ENCODE measurements around the gene POU3F3.

The POU3F3 gene

DNA sequence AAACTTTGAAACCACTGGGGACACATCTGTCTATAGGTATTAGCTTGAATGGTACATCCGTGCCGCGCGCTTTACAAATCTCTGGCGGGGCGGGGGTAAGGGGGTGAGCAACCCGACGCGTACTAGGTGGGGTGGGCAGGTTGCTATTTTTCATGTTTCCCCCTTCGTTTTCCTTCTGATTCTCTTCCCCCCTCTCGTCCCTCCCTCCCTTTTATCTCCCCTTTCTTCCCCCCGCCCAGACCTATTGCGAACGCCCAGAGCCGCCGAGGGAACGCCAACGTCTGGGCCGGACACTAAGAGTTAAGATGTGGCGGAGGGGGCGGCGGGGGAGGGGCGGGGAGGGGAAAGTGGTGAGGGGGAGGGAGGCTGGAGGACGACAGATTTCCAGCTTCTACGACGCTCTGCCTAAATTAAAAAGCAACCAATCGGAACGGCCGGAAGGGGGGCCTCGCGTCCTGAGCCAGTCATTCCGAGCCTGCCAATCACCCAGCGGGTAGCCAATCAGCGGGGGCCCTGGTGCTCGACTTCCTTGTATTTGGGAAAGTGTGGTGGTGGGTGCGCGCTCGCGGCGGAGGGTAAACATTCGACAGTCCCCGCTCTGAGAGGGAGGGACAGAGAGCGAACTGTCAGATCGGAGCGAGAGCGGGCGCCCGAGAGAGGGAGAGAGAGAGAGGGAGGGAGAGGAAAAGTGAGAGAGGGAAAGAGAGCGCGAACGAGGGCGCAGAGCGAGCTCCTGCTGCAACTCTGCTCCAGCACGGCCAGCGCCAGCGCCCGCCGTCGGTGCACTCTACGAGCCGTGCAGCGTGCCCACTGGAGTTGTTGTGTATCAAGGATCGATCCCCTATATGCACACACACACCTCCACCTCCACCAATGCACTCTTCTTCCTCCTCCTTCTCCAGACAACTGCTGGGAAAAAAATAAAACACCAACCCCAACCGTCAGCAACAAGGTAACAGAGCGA, at the start of gene POU3F3:
Gene POU3F3 (plus strand): TSS at position 582 of the 964 bp plus-strand sequence. CDS start 1,396 bp downstream, outside the sequence.
- no peak for DNase-seq

DNA sequence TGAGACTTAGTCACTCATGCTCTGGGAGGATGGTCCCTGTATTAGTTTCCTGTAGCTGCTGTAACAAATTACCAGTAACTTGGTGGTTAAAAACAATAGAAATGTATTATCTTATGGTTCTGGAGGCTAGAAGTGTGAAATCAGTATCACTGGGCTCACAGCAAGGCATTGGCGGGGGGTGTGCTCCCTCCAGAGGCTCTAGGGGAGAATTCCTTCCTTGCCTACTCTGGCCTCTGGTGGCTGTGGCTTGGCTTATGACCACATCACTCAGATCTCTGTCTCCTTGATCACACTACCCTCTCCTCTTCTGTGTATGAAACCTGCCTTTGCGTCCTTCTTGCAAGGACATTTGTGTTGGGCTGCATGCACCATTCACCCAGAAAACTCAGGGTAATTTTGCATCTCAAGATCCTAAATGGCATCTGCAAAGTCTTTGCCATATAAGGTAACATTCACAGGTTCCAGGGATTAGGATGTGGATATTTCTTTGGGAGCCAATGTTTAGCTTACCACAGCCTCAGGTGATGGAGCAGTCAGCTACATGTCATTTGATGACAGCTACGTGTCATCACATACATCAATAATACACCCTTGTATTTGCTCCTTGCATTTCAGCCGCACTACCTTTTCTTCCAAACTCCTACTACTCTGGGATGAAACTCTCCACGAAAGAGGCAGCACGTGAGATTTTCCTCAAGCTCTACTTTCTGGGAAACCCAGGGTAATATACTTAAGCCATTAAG, 49.6 kb upstream of the POU3F3 start:
- no peak for DNase-seq

DNA sequence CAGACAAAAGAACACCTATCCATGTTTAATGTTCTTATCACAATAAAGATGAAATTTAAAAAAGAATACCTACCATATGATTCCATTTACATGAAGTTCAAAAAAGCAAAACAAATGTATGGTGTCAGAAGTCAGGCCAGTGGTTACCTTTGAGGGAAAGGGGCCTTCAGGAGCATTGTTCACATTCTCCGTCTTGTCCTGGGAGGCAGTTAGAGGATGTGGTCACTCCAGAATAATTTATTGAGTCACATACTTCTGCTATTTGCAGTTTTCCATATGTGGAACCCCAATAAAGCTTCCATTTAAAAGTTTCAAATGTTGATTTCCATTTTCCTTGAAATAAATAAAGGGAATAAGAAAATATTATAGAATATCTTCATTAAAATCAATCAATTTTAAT, 41.6 kb upstream of the POU3F3 start:
- no peak for DNase-seq

DNA sequence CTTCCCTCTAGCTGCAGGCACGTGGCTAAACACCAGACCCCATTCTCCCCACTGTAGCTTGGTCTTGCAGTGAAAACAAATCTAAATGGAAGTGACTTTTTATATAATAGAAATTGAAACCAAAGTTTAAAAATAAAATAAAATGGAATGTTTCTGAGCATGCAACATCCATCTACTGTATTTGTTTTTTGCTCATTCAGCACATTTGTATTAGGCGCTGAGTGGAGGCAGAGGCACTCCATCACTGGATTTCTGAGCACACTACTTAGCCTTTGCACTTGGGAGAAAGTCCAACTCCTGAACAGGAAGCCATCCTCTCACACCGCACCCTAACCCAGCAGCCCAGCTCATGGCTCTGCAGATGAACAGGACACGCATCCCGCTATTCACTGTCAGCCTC, 37.8 kb upstream of the POU3F3 start:
- DNase-seq: no peak

DNA sequence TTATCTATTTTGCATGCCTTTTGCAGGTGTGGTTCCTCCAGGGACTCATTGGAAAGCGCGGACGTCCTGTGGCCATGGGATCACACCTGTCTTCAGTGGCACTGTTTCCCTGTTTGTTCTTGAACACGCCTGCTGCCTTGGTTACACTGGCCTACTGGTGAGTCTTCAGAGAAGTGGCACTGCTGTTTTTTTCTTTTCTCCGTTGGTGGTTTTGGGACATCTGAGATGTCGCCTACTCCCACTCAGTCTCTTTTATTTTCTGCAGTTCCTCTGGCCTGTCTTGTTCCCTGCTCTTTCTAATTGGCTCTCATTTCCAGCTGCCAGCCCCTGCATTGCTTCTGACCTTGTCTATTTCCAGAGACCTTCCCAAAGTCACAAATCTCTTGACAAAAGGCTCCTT, 35.7 kb upstream of the POU3F3 start:
- DNase-seq: no peak

DNA sequence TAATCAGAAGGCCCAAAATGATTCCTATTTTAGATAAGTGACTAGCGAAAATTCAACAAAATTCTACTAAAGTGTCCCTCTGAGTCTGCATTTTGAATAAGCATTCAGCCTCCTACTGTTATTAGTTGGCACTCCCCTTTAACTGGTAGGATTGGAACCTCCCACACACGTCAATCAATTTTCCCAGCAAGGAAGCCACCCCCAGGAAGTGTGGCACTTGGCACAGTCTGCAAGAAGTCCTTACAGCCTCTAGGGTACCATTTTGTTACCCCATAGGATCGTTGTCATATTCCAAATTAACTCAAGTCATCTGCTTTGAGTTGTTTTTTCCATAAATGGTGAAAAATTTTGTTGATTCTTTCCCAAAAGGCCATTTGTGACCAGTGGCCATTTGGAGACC, 33.8 kb upstream of the POU3F3 start:
- DNase-seq: no peak

DNA sequence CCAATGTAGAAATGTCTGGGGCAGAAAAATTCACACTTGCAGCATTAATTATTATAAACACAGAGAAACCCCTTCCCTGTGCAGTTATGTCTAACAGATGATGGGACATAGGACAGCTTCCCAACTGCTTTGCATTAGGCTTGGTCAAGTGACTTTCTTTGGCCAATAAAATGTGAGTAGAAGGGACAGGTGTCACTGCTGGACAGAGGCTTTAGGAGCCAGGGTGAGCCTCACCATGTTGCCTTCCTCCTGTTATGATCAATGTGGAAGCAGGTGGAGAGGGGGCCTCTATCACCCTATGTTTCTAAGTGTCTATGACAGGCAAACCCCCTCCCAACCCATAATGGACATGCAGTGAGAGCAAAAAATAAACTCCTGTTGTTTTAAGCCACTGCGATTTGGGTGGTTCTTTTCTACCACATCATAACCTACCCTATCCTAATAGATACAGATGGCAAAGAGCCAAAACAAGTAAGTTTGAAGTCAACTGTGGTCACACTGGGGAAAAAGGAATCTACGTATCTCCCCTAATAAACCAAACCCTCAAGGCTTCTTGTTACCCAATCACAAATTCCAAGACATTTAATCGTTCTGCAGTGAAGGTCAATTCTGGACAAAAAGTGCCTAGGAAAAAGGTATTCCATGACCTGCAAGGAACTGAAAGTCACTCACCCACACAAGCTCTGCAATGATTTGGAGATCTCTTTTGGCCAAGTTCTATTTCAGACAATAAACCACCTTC, 28.6 kb upstream of the POU3F3 start:
- DNase-seq: no peak

DNA sequence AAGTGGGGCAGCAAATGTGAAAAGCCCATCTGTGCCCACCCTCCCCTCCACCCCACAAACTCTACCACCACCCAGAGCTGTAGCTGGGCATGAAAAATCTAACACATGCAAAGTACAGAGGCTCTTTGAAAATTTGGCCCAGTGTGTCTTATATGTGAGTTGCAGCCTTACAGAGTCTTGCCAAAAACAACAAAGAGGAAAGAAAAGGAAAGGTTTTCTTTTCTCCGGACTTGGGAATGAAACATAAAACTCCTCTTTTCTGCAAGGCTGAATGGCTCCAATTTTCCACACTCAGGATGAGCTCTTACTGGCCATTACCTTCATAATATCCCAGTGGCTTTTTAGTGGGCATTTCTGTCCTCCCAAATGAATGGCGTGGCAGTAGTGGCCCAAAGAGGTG, 27.9 kb upstream of the POU3F3 start:
- no peak for DNase-seq

DNA sequence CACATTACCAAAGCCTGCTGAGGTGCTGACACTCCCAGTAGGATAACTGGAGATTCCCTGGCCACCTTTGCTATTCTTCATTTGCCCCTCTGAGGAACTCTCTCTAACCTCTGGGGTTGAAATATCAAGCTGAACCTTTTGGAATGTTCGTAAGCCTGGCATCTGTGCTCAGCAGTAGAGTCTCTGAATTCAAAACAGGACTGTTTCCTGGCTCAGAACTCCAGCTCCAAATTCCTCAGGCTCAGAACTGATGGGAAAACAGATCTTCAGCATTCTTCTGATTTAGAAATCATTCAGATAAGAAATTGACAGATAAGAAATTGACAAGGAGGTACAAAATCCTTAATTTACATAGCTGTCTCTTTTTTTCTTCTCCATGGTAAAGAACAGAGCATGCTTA, 22.2 kb upstream of the POU3F3 start:
- no peak for DNase-seq

DNA sequence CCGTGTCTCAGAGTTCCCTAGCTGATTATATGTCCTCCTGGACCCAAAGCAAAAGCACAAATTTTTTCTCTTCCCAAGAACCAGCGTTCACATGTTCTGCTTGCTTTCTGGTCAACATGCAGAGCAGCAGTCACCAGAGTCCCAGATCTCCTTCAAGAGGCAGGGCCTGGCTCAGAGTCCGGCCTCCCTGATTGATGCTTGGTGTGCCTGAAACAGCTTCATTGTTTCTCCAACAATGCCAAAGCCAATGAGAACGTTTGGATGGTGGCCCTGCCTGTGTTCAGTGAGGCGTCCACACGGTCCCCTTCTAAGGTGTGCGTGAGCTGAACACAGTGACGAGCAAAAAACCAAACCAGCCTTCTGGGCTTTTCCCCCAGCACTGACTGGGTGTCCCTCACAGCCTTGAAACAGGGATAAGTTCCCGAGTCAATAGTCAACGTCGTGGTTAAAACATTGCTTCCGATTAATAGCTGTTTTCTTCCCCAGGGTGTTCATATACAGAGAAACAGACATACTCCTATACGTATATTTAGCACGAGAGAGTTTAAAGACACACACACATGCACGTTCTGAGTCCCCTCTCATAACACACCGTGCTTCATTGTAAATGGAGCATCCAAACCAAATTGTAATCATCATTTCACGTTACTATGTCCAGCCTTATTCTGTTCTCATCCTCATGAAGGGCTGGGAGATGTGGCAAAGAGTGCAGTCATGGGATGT, 19.3 kb upstream of the POU3F3 start:
- DNase-seq: no peak

DNA sequence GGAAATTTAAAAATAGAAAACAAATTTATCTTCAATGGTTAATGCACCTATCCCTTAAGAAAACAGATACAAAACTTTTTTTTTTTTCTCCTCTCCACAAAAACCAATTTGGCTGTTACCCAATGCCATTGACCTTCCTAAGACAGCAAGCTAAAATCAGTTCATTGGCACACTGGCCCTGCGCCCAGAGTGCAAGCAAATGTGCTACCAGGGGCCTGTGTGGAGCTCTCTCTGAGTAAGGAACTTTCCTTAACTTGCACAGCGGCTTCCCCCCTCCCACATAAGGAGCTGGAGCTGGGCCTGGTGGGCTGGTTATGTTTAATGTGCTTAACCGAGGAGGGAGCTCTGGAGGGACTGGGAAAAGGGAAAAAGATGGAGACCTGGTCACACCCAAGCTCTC, 17.6 kb upstream of the POU3F3 start:
- no peak for DNase-seq

DNA sequence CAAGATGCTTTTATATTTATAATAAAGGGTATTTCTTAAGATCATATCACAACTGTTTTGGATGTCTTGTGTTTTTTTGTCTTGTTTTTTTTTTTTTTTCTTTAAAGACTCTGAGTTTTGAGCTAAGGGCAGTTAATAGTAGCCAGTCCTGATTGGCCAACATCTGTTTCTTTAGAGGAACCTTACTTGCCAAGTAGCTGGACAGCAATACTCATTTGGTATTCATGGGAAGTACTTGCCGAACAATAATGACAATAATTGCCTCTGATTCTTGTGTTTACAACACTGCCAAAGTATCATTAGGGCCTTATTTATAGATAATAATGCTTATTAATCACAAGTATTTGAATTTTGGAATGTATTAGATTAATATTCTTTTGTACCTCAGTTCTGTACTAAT, 17.1 kb upstream of the POU3F3 start:
- DNase-seq: no peak

DNA sequence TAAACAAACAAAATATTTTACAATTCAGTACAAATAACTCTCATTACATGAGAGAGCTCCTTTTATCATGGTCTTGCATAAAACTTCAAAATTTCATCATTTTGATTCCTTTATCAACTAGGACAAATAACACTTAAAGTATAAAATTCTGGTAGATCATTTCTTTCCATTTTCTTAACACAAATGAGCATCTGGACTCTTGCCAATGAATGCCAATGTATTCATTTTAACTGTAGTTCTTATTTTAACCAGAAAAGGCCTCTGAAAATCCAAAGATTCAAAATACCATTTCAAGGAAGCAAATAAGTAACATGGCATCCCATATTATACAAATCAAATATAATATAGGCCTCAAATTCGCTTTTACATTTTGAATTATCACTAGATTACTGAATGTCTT, 13.8 kb upstream of the POU3F3 start:
- DNase-seq: no peak

DNA sequence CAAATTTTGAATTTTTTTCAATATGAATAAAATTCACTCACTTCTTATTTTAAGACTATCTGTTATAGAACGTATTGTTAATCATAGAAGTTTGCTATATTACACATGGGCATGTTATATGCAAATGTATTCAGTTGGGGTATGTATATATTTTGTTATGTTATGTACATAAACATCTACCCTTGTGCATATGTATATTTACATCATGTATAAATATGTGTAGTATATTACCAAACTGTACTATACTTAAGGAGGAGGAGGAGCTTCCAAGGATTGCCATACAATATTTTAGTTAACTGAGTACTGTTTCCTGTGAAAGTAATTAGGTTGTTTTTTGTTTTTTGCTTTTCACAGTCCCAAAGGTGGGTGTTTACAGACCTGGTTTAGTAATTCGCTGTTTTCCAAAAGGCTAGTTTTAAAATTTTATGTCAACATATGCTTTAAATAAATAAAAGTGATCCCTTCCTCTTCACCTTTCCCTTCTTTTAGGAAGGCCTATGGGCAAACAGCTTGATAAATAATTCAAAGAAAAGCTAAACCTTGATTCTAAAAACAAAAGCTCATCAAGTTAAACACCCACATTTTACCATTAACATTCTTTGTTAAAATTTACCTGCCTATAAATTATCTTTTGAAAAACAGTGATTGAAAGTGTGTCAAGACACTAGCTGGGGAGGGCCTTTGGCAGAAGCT, 12.9 kb upstream of the POU3F3 start:
- no peak for DNase-seq

DNA sequence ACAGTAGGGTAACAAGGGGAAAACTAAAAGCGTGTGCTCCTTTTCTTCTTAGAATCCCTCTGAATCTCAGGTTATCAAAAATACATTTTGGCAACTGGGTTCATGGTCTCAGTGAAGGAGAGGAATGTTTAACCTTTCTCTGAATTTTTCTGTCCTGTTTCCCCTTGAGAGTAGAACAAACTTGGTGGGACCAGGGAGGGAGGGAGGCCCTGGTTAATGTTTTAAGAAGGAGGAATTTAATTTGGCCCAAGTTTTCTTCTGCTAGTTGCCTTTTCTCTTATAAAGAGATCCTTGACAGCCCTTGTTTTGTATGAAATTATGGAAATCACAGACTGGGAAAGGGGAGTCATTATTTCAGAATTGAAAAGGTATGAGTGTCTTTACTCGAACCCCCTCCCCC, 12.2 kb upstream of the POU3F3 start:
- no peak for DNase-seq

DNA sequence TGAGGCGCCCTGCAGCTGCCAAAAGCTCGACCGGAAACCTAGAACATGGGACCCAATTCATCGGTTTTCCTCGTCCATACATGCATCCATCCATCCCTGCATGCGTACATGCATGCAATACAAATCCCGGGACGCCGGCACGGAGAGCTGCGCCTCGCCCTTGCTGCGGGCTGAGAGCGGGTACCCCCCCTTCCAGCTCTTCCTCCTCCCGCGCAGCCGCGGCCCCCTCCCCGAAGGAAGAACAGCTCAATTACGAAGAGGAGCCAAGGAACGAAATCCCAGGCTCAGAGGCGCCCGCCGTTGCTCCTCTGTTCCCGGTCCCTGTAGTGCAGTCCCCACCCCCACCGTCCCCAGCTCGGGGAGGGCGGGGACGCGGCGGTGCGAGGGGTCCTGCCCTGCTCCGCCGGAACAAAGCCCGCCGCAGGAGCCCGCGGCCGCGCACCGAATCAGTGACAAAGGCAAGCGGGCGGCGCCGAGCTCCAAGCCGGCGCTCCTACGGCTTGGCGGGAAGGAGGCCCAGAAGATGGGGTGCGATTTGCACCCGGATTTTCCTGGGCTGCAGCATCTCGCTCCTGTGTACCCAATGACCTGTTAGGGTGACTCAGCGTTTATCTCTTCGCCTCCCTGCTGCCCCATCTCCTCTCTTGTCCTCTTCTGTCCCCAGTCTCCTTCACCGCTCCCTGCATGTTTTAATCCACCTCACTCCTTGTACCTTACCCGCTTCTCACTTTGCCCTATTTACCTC, 8.9 kb upstream of the POU3F3 start:
- DNase-seq: no peak

DNA sequence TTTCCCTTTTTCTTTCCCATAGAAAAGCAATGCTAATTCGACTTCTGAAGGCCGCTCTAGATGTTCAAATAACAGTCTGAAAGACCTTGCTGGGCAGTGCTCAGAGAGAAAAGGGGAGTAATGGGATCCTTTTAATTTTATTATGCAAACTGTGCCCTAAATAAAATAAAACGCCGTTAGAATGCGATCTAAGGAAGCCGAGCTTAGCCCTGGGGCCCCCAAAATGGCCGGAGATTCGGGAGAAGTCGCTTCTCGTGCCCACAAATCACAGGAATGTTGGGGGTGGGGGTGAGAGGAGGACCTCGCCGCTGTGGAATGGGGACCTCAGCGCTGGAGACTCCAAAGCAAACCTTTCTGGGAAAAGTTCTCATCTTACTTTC, 8.4 kb upstream of the POU3F3 start:
- DNase-seq: no peak

DNA sequence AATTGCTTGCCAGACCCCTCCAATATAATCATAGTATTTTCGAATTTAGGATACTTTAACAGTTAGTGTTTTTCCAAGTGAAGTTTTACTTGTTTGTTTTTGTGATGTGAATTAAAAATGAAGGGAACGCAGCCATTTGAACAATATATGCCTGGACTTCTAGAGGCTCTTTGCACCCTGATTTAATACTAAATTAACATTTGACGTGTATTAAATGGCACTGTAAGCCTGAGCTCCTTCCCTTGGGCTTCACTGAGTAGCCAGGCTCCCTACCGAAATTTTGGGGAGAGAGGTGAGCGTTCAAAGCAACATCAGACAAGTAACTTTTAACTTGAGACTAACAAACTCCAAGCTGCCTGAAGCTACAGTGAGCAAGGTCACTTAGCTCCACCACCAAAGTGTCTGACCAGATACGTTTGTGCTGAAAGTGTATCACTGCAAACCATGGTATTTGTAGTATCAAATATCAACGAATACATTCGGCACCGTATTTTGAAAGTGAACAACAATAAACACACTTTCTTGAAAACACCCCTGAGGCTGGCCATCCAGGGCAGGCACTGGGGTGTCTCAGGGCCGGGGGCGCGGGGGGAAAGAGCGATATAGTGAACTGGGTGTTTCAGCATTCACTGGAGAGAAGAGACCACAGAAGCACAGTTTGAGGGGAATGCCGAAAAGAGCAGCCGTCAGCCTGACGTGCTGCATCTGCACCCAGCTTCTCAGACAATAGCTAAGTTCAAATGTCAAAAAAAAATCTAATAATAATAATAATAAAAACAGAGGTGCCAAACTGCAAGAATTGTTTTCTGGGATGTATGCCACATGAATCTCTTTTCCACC, 7.7 kb upstream of the POU3F3 start:
- DNase-seq: no peak

DNA sequence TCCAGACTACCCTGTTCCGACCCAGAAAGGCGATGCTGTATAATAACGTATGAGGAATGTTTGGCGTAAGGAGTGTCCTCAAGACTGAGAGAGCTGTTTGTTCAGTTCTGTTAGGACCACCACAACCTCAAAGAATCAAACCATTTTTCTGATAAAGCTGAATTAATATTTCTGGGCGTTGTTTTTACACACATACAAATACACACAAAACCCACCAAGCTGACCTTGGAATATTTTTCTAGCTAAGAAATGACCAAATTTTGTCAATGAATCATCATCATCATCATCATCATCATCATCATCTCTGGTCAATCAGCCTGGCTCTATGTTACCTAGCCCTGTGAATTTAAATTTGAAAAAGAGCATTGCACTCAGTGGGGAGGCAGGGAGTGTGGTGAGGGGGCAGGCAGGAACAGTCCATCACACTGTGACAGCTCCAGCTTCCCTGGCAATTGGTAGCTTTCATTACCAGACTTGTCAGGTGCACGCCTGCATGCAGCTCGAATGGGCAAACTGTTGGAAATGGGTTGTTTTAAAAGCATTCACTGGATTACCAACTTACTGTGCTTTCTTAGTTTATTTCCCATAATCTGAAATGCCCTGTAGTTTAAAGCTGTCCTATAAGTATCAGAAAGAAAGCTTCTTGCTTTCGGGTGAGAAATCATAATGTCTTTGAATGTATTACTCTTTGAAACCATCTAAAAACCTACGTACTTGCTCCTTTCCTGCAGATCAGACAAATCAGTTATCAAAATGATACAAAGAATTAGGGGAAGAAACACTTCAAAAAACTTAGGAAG, 6.9 kb upstream of the POU3F3 start:
- no peak for DNase-seq
